Keratinocyte (primary cell): ENCODE results near the gene KCNS3. TPM values are rescaled to one million over a fixed set of nuclear protein-coding genes. Genes with fewer than 3 reads are reported as not detected.

ENCODE experiments used
- DNase-seq: peaks from one replicate; pipeline ENCODE4 v3.0.0-alpha.2; 2011; ENCODE audit warnings: low read depth, missing footprints, low spot score
- FAIRE-seq: peaks from 2 replicates; lab custom pipeline; 2011; peaks lifted over from hg19 to GRCh38; lab: Jason Lieb, UNC
- H2AFZ ChIP-seq: 2 replicates; pipeline ENCODE4 v1.6.0; 2012; ENCODE audit warnings: low read length, control low read depth, inconsistent platforms; ENCODE audit not compliant: control insufficient read depth
- H3K27ac ChIP-seq: 2 replicates; pipeline ENCODE4 v1.5.1; 2011; ENCODE audit warnings: low read length; ENCODE audit not compliant: control insufficient read depth, insufficient read depth
- H3K27me3 ChIP-seq: 3 replicates; pipeline ENCODE4 v1.6.0; 2011; ENCODE audit warnings: low read length; ENCODE audit not compliant: control insufficient read depth, insufficient read depth; ENCODE audit errors: extremely low read depth
- H3K36me3 ChIP-seq, 2 experiments: 2 replicates in 1 of 2; 3 replicates in 1 of 2; pipeline ENCODE4 v1.5.1; 2011; ENCODE audit warnings: low read length in 2 of 2, mild to moderate bottlenecking in 1 of 2; ENCODE audit not compliant: control insufficient read depth in 2 of 2, insufficient read depth in 2 of 2; ENCODE audit errors: extremely low read depth in 1 of 2
- H3K4me1 ChIP-seq: 3 replicates; pipeline ENCODE4 v1.5.1; 2011; ENCODE audit warnings: low read length; ENCODE audit not compliant: control insufficient read depth, insufficient read depth; ENCODE audit errors: extremely low read depth
- H3K4me2 ChIP-seq: 3 replicates; pipeline ENCODE4 v1.6.0; 2011; ENCODE audit warnings: low read depth, low read length; ENCODE audit not compliant: control insufficient read depth, insufficient read depth; ENCODE audit errors: extremely low read depth
- H3K4me3 ChIP-seq, 3 experiments: fragments of 200-600 bp in 1 of 3; sonication (generic) in 1 of 3; 2 replicates in 2 of 3; 3 replicates in 1 of 3; pipeline ENCODE4 v1.5.1; 2011 to 2016; ENCODE audit warnings: low read length in 3 of 3, mild to moderate bottlenecking in 3 of 3, control low read depth in 2 of 3, inconsistent platforms in 1 of 3, low read depth in 1 of 3, mixed read lengths in 1 of 3, mixed run types in 1 of 3, moderate library complexity in 1 of 3; ENCODE audit not compliant: control insufficient read depth in 2 of 3, insufficient read depth in 2 of 3; ENCODE audit errors: extremely low read depth in 1 of 3
- H3K79me2 ChIP-seq: 2 replicates; pipeline ENCODE4 v1.6.0; 2012; ENCODE audit warnings: low read length; ENCODE audit not compliant: control insufficient read depth, insufficient read depth
- H3K9ac ChIP-seq: 3 replicates; pipeline ENCODE4 v1.6.0; 2011; ENCODE audit warnings: low read length; ENCODE audit not compliant: control insufficient read depth, insufficient read depth; ENCODE audit errors: extremely low read depth
- H3K9me1 ChIP-seq: 3 replicates; pipeline ENCODE4 v1.6.0; 2011; ENCODE audit warnings: low read length; ENCODE audit not compliant: control insufficient read depth, insufficient read depth; ENCODE audit errors: extremely low read depth
- H3K9me3 ChIP-seq: 2 replicates; pipeline ENCODE4 v1.5.1; 2012; ENCODE audit warnings: low read depth, low read length; ENCODE audit not compliant: control insufficient read depth
- H4K20me1 ChIP-seq: 3 replicates; pipeline ENCODE4 v1.6.0; 2011; ENCODE audit warnings: low read length; ENCODE audit not compliant: control insufficient read depth, insufficient read depth; ENCODE audit errors: extremely low read depth
- EZH2 ChIP-seq: IDR thresholded peaks from one replicate; pipeline ENCODE4 v1.6.1; 2012; ENCODE audit warnings: inconsistent platforms, mild to moderate bottlenecking, low read length, moderate library complexity
- dilution Hi-C: fragments of 300-500 bp; cut with MboI; formaldehyde crosslinking; loops from one replicate; pipeline ENCODE4 v1.7.0; 2020; ENCODE audit warnings: low sequenced_read_pairs; ENCODE audit not compliant: extremely low pct_ligation_motif_present
- polyA plus RNA-seq, 5 experiments: library from polyadenylated mRNA; depleted of rRNA in 3 of 5; stranded (reverse) in 3 of 5; stranded (forward) in 1 of 5; unstranded in 1 of 5; fragments of >200 nt; gene quantifications; 1 replicate in 1 of 5; 2 replicates in 3 of 5; 3 replicates in 1 of 5; pipeline versions ENCODE4 v1.2.1 to v1.2.3, GENCODE V29; 2011 to 2012; ENCODE audit warnings: missing spikeins in 2 of 5, low read depth in 1 of 5, low replicate concordance in 1 of 5
- TF ChIP-seq, protein P1 (sequence below), 3 experiments: IDR thresholded peaks in 1 of 3; conservative IDR thresholded peaks in 1 of 3; optimal IDR thresholded peaks in 1 of 3; 2 replicates in 2 of 3; 3 replicates in 1 of 3; pipeline versions ENCODE3 to v1.5.1; 2011; ENCODE audit warnings: low read length in 3 of 3, mild to moderate bottlenecking in 3 of 3, moderate library complexity in 2 of 3, control low read depth in 1 of 3, inconsistent platforms in 1 of 3; ENCODE audit not compliant: insufficient read depth in 2 of 3; ENCODE audit errors: extremely low read depth in 1 of 3

KCNS3 gene
- polyA plus RNA-seq, 1 donor (not counting 4 experiments of a cell fraction or from before 2014, with no cell fraction given): 7.3 TPM

DNA sequence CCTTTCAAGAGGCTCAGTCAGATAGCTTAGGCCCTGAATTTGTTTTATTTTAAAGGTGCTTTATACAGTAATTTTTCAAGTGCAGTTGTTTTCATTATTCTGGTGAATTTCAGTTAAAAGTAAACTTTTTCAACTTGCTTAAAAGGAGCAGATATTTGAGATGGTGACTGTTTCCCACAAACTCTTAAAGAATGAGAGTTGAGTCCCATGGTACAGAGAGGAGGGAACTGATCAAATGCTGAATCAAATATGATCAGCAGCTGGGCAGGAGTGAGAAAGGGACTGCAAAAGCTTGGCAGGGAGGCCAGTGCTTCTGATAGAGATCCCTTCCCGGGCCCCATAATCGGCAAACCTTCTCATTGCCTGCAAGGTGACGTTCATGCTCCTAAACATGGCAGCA lies 91.2 kb downstream of the KCNS3 start:
- H3K27me3 ChIP-seq: no peaks in the 10 kb centered on the region
- H3K9me3 ChIP-seq: no peaks in the 10 kb centered on the region
- no peak for TF ChIP-seq EZH2
- TF ChIP-seq, protein P1, sequence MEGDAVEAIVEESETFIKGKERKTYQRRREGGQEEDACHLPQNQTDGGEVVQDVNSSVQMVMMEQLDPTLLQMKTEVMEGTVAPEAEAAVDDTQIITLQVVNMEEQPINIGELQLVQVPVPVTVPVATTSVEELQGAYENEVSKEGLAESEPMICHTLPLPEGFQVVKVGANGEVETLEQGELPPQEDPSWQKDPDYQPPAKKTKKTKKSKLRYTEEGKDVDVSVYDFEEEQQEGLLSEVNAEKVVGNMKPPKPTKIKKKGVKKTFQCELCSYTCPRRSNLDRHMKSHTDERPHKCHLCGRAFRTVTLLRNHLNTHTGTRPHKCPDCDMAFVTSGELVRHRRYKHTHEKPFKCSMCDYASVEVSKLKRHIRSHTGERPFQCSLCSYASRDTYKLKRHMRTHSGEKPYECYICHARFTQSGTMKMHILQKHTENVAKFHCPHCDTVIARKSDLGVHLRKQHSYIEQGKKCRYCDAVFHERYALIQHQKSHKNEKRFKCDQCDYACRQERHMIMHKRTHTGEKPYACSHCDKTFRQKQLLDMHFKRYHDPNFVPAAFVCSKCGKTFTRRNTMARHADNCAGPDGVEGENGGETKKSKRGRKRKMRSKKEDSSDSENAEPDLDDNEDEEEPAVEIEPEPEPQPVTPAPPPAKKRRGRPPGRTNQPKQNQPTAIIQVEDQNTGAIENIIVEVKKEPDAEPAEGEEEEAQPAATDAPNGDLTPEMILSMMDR (optimal IDR thresholded peaks at IDR 0.05 in 1 of 3, IDR thresholded peaks at IDR 0.05 in 1 of 3, conservative IDR thresholded peaks at IDR 0.05 in 1 of 3; ENCODE audit: extremely low read depth in 1 of 3, insufficient read depth in 2 of 3, low read length in 3 of 3): no peak
- H3K27ac ChIP-seq: no peak overlapping the region
- dilution Hi-C loops: no loop called here
- no peaks in the 10 kb centered on the region for H3K36me3 ChIP-seq
- no peak overlapping the region for H3K9ac ChIP-seq
- H3K79me2 ChIP-seq: no peaks in the 10 kb centered on the region
- DNase-seq (no peak), FAIRE-seq (no peak)
- no peaks in the 10 kb centered on the region for H3K4me1 ChIP-seq
- H3K4me2 ChIP-seq: no peak overlapping the region
- H2AFZ ChIP-seq: no peak overlapping the region
- H3K4me3 ChIP-seq: no peak overlapping the region
- no peaks in the 10 kb centered on the region for H4K20me1 ChIP-seq
- H3K9me1 ChIP-seq: no peaks in the 10 kb centered on the region

- H4K20me1 ChIP-seq: no peaks in the 10 kb centered on the region
- H3K27ac ChIP-seq: no peak overlapping the region
- no peaks in the 10 kb centered on the region for H3K79me2 ChIP-seq
- H3K9ac ChIP-seq: no peak overlapping the region
- no peaks in the 10 kb centered on the region for H3K4me1 ChIP-seq
- DNase-seq (no peak), FAIRE-seq (no peak)
- dilution Hi-C loops: no loop called here
- H3K36me3 ChIP-seq: no peaks in the 10 kb centered on the region
- no peaks in the 10 kb centered on the region for H3K27me3 ChIP-seq
- no peak overlapping the region for H2AFZ ChIP-seq
- no peaks in the 10 kb centered on the region for H3K9me3 ChIP-seq
- no peak overlapping the region for H3K4me3 ChIP-seq
- no peak overlapping the region for H3K4me2 ChIP-seq
- no peaks in the 10 kb centered on the region for H3K9me1 ChIP-seq
- no peak for TF ChIP-seq EZH2
- TF ChIP-seq, protein P1 (optimal IDR thresholded peaks at IDR 0.05 in 1 of 3, IDR thresholded peaks at IDR 0.05 in 1 of 3, conservative IDR thresholded peaks at IDR 0.05 in 1 of 3; ENCODE audit: extremely low read depth in 1 of 3, insufficient read depth in 2 of 3, low read length in 3 of 3): no peak
These were observed 93.2 kb downstream of the KCNS3 start for GRCh38 chr2:17971531-17972125.
